Natural killer cell (primary cell): ENCODE measurements around the gene NDUFS1. TPM values are rescaled to one million over a fixed set of nuclear protein-coding genes. Genes with fewer than 3 reads are reported as not detected.
"Not testable (repeated sequence)": the region's sequence is repeated elsewhere in the genome, so short reads cannot be mapped to it uniquely, and the experiment has no call there.

Experiments
- ATAC-seq, 3 donors: fragments of 150-1000 bp in 2 of 3; fragments of 200-7000 bp in 1 of 3; cut with Tn5 transposase; 1 replicate in 1 of 3; 2 replicates in 2 of 3; pipeline ENCODE4 v1.10.0; 2021; ENCODE audit warnings: mild to moderate bottlenecking in 2 of 3, moderate library complexity in 2 of 3
- DNase-seq, 2 donors: peaks; one replicate each; pipeline versions ENCODE4 v3.0.0 to v3.0.0-alpha.2; 2013 to 2021; ENCODE audit warnings: mixed read lengths in 1 of 2
- H3K27ac ChIP-seq: one replicate; pipeline ENCODE4 v1.5.1; 2013; ENCODE audit warnings: mild to moderate bottlenecking, low read length
- H3K27me3 ChIP-seq: one replicate; pipeline ENCODE4 v1.6.1; 2013; ENCODE audit warnings: low read length; ENCODE audit not compliant: control insufficient read depth, insufficient read depth
- H3K36me3 ChIP-seq: one replicate; pipeline ENCODE4 v1.6.1; 2013; ENCODE audit warnings: low read length; ENCODE audit not compliant: control insufficient read depth, insufficient read depth
- H3K4me1 ChIP-seq: one replicate; pipeline ENCODE4 v1.6.1; 2013; ENCODE audit warnings: low read length; ENCODE audit not compliant: control insufficient read depth, insufficient read depth
- H3K4me3 ChIP-seq: one replicate; pipeline ENCODE4 v1.5.1; 2013; ENCODE audit warnings: low read length
- H3K9me3 ChIP-seq: one replicate; pipeline ENCODE4 v1.6.1; 2013; ENCODE audit warnings: low read length; ENCODE audit not compliant: control insufficient read depth, insufficient read depth
- H3K27ac Mint-ChIP-seq, 2 donors: one replicate each; pipeline ENCODE4 v1.8.0; 2022; ENCODE audit warnings: mild to moderate bottlenecking in 2 of 2, mixed read lengths in 2 of 2, moderate library complexity in 1 of 2
- H3K27me3 Mint-ChIP-seq, 2 donors: one replicate each; pipeline ENCODE4 v1.8.0; 2022; ENCODE audit warnings: low read depth in 2 of 2, mixed read lengths in 2 of 2
- H3K36me3 Mint-ChIP-seq: one replicate; pipeline ENCODE4 v1.8.0; 2022; ENCODE audit warnings: mixed read lengths
- H3K4me1 Mint-ChIP-seq, 2 donors: one replicate each; pipeline ENCODE4 v1.8.0; 2022; ENCODE audit warnings: mixed read lengths in 2 of 2
- H3K4me3 Mint-ChIP-seq: one replicate; pipeline ENCODE4 v1.8.0; 2022; ENCODE audit warnings: mild to moderate bottlenecking, moderate library complexity, mixed read lengths
- H3K9me3 Mint-ChIP-seq, 2 donors: one replicate each; pipeline ENCODE4 v1.8.0; 2022; ENCODE audit warnings: mixed read lengths in 2 of 2
- WGBS: methylation state at CpG from one replicate; pipeline ENCODE4 v1.1.7; 2013; ENCODE audit warnings: missing lambda C conversion rate; ENCODE audit not compliant: insufficient coverage; 5-methylcytosine and 5-hydroxymethylcytosine counted together
- intact Hi-C: fragments of 100-400 bp; cut with micrococcal nuclease; formaldehyde crosslinking; loops from one replicate; pipeline ENCODE4 v1.14.2; 2022
- total RNA-seq, 4 donors: library from RNA; stranded (reverse); fragments of 120-200 nt in 1 of 4; gene quantifications; one replicate each; pipeline versions ENCODE4 v1.2.3 to v1.2.4, GENCODE V29; 2013 to 2022
- TF ChIP-seq, protein P1 (sequence below): fragments of 200-600 bp; IDR thresholded peaks from one replicate; pipeline ENCODE4 v1.8.0; 2022; ENCODE audit warnings: antibody characterized with exemption

The NDUFS1 gene
- total RNA-seq = 10 to 100 TPM; 44.0 to 47.8 (median 45.9) TPM
- 66.8 TPM for total RNA-seq (2013)

DNA sequence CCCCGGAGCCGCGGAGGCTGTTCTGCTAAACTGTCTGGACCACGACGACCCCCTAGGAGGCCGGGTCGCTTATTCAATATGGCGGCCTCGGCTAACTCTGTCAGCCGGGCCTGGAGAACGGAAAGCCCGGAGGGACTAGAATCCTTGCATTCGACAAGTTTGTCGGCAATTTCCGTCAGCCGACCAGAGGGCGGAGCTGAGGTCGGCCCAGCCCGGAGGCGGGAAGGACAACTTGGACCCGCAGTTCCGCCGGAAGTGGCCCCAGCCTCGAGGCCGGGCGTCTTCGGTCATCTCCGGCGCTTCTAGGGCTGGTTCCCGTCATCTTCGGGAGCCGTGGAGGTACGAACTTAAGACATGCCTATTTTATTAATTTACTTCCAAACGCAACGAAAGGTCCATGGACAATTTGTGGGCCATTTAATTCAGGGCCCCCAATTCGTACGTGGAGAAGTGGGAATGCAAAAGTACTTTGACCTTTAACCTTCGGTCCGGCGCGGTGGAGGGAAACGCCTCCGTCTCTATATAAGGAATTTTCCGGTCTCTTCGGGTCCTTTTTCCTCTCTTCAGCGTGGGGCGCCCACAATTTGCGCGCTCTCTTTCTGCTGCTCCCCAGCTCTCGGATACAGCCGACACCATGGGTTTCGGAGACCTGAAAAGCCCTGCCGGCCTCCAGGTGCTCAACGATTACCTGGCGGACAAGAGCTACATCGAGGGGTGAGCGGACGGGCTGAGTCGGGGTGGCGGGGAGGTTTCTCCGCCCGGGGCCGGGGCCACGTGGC lies at the start of gene NDUFS1, which contains the start of gene EEF1B2:
NDUFS1 (minus strand) TSS at position 99 of the 779 bp plus-strand sequence. CDS start 5,766 bp downstream, outside the sequence.
EEF1B2 (plus strand) TSS at position 550 of the 779 bp plus-strand sequence; CDS start at position 635, 85 bp downstream.
- Mint-ChIP-seq H3K36me3 (peaks cover 18% of the 10 kb centered on the region), H3K4me1 (peaks cover 42 to 48% of the 10 kb centered on the region in 2 donors)

DNA sequence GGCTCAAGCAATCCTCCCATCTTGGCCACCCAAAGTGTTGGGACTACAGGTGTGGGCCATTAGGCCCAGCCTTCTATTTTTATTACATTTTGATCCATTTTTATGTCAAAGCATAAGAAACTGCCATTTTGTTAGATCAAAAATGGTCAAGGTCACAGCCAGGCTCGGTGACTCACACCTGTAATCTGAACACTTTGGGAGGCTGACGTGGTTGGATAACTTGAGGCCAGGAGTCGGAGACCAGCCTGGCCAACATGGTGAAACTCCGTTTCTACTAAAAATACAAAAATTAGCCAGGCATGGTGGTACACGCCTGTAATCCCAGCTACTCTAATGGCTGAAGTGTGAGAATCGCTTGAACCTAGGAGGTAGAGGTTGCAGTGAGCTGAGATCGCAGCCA lies 49.7 kb upstream of the NDUFS1 start:
- Histone ChIP-seq H3K36me3 (no peaks in the 10 kb centered on the region), H3K4me3 (no peak overlapping the region), H3K27ac (no peak overlapping the region), H3K27me3 (no peaks in the 10 kb centered on the region), H3K9me3 (no peaks in the 10 kb centered on the region), H3K4me1 (no peaks in the 10 kb centered on the region)
- ATAC-seq (no peak), DNase-seq (no peak)
- Mint-ChIP-seq H3K27ac (no peak overlapping the region), H3K9me3 (no peaks in the 10 kb centered on the region), H3K4me3 (no peak overlapping the region), H3K36me3 (no peaks in the 10 kb centered on the region), H3K4me1 (no peaks in the 10 kb centered on the region), H3K27me3 (peaks cover 6 to 14% of the 10 kb centered on the region in 2 donors)
- WGBS = 95% methylated on average over 7 of the region's 7 CpGs
- intact Hi-C loops = no loop called here
- TF ChIP-seq, protein P1, sequence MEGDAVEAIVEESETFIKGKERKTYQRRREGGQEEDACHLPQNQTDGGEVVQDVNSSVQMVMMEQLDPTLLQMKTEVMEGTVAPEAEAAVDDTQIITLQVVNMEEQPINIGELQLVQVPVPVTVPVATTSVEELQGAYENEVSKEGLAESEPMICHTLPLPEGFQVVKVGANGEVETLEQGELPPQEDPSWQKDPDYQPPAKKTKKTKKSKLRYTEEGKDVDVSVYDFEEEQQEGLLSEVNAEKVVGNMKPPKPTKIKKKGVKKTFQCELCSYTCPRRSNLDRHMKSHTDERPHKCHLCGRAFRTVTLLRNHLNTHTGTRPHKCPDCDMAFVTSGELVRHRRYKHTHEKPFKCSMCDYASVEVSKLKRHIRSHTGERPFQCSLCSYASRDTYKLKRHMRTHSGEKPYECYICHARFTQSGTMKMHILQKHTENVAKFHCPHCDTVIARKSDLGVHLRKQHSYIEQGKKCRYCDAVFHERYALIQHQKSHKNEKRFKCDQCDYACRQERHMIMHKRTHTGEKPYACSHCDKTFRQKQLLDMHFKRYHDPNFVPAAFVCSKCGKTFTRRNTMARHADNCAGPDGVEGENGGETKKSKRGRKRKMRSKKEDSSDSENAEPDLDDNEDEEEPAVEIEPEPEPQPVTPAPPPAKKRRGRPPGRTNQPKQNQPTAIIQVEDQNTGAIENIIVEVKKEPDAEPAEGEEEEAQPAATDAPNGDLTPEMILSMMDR = no peak

More for the DNA sequence above, at the start of gene NDUFS1, which contains the start of gene EEF1B2:
- peak within 1 kb of the TSS; percentile 89 for H3K27ac ChIP-seq
- Mint-ChIP-seq H3K4me3 (peak within 1 kb of the TSS; percentile 99), H3K9me3 (no peaks in the 10 kb centered on the region), H3K27ac (peak within 1 kb of the TSS; percentile 99 to 100), H3K27me3 (no peaks in the 10 kb centered on the region)
- ATAC-seq = peak; percentile 85 to 96 (median 88)
- peaks cover 18% of the 10 kb centered on the region for H3K4me1 ChIP-seq
- DNase-seq = peak; percentile 95 to 99
- under 1% methylated on average over 64 of the region's 64 CpGs for WGBS
- H3K27me3 ChIP-seq = no peaks in the 10 kb centered on the region
- intact Hi-C loops = loop anchor here (1.0 to 5.0 kb wide), 2 partner anchors 73 to 1318 kb away; partner anchors contain the start of gene INO80D
- peak within 1 kb of the TSS; percentile 89 for H3K4me3 ChIP-seq
- H3K36me3 ChIP-seq = peaks cover 29% of the 10 kb centered on the region
- H3K9me3 ChIP-seq = no peaks in the 10 kb centered on the region
- TF ChIP-seq, protein P1 = no peak

DNA sequence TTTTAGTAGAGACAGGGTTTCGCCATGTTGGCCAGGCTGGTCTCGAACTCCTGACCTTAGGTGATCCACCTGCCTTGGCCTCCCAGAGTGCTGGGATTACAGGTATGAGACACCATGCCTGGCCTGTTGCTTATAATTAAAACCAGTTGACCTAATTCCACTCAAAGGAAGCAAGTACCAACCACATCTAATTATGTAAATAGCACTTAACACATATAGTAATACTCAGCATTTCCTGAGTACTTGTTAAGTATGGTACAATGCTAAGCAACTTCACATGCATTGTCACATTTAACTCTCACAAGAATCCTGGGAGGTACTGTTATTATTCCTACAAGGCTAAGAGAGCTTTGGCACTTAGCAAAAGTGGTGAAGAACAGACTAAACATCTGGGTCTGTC lies 48.1 kb upstream of the NDUFS1 start:
- 95% methylated on average over 2 of the region's 2 CpGs for WGBS
- H3K4me1 Mint-ChIP-seq, H3K27ac Mint-ChIP-seq, H3K36me3 Mint-ChIP-seq, H3K27ac ChIP-seq, H3K27me3 Mint-ChIP-seq, H3K4me3 ChIP-seq, H3K36me3 ChIP-seq, intact Hi-C loops, H3K9me3 Mint-ChIP-seq, H3K4me1 ChIP-seq, ATAC-seq, DNase-seq, H3K4me3 Mint-ChIP-seq, H3K9me3 ChIP-seq, H3K27me3 ChIP-seq: not testable (repeated sequence)

DNA sequence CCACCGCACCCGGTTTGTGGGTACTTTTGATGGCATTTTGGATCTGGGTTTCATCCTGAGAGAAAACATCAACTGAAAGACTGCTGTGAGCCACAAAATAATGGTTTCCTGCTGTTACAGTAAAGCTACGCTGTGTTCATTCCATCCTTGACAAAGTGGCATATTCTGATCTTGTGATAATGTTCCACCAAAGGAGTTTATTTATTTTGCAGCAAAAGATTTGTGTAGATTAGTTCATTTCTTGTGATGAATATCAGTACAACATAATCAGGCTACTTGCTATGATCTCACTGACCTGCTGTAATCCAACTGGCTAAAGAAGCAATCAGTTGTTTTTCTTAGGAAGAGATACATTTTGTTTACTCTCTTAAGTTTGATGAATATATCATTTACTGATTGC lies 45.5 kb upstream of the NDUFS1 start:
- no peak overlapping the region for H3K27ac Mint-ChIP-seq
- no peaks in the 10 kb centered on the region for H3K9me3 Mint-ChIP-seq
- ATAC-seq = no peak
- H3K36me3 Mint-ChIP-seq = no peaks in the 10 kb centered on the region
- Histone ChIP-seq H3K27ac (no peak overlapping the region), H3K36me3 (no peaks in the 10 kb centered on the region), H3K27me3 (no peaks in the 10 kb centered on the region), H3K4me3 (no peak overlapping the region), H3K4me1 (no peaks in the 10 kb centered on the region), H3K9me3 (no peaks in the 10 kb centered on the region)
- DNase-seq = no peak
- no peak overlapping the region for H3K4me3 Mint-ChIP-seq
- H3K4me1 Mint-ChIP-seq = no peaks in the 10 kb centered on the region
- WGBS = 69% methylated on average over 3 of the region's 3 CpGs
- peaks cover 8 to 9% of the 10 kb centered on the region in 2 donors for H3K27me3 Mint-ChIP-seq
- intact Hi-C loops = no loop called here
- TF ChIP-seq, protein P1 = no peak
